Retinal pigment epithelial cell (primary cell): ENCODE measurements around the gene RETREG1.
"Not testable (repeated sequence)": the region's sequence is repeated elsewhere in the genome, so short reads cannot be mapped to it uniquely, and the experiment has no call there.

Experiments used
- DNase-seq: peaks from one replicate; pipeline ENCODE4 v3.0.0-alpha.2; 2010; ENCODE audit warnings: low read depth
- H3K4me3 ChIP-seq: 2 replicates; pipeline ENCODE4 v1.5.1; 2011; ENCODE audit warnings: mild to moderate bottlenecking, low read length, control low read depth, moderate library complexity
- TF ChIP-seq, protein P1 (sequence below): conservative IDR thresholded peaks from 2 replicates; pipeline ENCODE4 v1.5.1; 2011; ENCODE audit warnings: low read depth, low read length, control low read depth, inconsistent platforms

RETREG1 gene

DNA sequence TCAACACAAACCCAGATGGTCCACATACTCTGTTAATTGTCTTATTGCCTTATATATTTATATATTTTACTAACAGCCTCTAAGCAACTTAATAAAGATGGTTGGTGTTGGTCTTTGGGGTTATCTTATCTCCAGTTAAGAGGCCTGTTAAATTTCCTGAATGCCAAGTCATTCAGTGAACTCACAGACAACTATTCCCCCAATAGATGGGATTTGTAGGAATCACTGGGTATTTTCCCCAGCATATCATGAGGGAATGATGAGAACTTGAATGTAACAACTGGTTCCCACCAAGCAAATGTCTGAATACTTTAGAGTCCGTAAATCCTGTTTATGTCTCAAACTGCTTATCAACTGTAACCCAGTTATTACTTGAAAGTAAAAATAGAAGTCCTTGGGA is 42.7 kb upstream of the RETREG1 start:
- H3K4me3 ChIP-seq: no peak overlapping the region
- no peak for DNase-seq
- TF ChIP-seq, protein P1, sequence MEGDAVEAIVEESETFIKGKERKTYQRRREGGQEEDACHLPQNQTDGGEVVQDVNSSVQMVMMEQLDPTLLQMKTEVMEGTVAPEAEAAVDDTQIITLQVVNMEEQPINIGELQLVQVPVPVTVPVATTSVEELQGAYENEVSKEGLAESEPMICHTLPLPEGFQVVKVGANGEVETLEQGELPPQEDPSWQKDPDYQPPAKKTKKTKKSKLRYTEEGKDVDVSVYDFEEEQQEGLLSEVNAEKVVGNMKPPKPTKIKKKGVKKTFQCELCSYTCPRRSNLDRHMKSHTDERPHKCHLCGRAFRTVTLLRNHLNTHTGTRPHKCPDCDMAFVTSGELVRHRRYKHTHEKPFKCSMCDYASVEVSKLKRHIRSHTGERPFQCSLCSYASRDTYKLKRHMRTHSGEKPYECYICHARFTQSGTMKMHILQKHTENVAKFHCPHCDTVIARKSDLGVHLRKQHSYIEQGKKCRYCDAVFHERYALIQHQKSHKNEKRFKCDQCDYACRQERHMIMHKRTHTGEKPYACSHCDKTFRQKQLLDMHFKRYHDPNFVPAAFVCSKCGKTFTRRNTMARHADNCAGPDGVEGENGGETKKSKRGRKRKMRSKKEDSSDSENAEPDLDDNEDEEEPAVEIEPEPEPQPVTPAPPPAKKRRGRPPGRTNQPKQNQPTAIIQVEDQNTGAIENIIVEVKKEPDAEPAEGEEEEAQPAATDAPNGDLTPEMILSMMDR: no peak

DNA sequence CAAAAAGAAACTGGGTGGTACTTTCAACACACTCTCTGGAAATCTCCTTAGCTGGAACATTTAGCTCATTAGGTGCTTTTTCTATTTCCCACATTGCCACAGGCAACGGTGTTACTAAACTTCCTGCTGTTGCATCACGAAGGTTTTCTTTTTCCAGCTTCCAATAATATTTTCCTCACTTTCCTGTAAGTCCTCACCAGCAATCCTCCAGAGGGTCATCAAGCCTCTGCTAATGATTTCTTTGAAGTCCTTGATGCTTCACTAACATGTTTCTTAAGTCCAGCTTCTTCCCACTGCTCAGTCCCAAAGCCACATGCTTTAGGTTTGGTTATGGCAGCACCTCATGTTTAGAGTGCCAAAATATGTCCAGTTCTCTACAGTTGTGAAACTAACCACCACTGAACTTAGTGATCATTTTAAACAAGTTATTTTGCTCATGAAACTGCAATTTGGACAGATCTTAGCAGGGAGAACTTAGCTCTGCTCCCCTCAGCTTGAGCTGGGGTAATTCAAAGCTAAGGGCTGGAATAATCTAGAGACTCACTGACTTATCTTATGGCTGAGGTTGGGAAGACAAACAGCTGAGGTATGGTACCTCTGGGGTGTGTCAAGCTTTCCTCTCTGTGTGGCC is 39.9 kb upstream of the RETREG1 start:
- no peak overlapping the region for H3K4me3 ChIP-seq
- no peak for DNase-seq
- TF ChIP-seq, protein P1: no peak

DNA sequence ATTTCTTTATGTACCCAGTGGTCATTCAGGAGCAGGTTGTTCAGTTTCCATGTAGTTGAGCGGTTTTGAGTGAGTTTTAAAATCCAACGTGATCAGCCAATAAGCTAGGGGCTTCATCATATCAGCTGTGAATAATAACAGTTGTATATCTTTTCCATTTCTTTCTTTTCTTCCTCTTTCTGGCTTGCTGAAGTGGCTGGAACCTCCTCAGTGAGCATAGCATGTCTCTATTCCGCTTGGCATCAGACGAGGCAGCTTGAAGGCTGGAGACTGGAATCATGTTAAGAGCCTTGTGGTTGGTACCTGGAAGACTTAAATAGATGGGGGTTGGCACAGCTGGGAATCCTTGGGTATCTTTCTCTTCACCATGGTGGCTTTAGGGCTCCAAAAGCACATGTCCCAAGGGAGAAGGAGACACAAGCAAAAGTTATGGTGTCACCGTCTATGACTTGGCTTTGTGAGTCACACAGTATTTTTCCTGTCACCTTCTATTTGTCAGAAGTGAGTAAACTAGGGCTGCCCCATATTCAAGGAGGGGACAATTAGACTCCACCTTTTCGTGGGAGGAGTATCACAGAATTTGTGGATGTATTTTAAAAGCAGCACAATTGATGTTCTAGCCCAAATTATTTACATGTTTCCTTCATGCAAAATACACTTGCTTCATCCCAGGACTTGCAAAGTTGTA is 38.0 kb upstream of the RETREG1 start:
- TF ChIP-seq, protein P1: no peak

DNA sequence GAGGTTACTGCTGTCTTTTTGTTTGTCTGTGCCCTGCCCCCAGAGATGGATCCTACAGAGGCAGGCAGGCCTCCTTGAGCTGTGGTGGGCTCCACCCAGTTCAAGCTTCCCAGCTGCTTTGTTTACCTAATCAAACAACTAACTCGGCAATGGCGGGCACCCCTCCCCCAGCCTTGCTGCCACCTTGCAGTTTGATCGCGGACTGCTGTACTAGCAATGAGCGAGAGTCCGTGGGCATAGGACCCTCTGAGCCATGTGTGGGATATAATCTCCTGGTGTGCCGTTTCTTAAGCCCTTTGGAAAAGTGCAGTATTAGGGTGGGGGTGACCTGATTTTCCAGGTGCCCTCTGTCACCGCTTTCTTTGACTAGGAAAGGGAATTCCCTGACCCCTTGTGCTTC is 31.9 kb upstream of the RETREG1 start:
- not testable (repeated sequence) for H3K4me3 ChIP-seq, DNase-seq

More for the DNA sequence above, 38.0 kb upstream of the RETREG1 start:
- no peak overlapping the region for H3K4me3 ChIP-seq
- DNase-seq: no peak

DNA sequence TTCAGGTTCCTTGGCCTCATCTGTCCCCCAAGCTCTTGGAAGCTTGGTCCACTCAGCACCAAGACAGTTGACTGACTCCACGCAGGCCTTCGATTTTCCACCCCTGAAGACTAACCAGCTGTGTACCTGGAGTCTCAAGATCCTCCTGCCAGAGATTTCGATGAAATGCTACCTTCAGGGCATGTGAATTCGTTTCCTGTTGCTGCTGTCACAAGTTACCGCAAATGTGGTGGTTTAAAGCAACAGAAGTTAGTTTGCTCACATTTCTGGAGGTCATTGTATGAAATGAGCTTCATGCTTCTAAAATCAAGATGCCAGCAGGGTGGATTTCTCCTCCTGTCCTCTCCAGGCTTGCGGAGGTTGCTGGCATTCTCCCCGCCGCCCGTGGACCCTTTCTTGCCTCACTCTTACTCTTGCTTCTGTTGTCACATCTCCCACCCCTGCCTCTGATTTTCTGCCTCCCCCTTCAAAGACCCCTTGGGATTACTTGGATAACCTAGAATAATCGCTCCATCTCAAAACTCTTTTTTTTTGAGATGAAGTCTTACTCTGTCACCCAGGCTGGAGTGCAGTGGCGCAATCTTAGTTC is 27.6 kb upstream of the RETREG1 start:
- no peak for DNase-seq
- H3K4me3 ChIP-seq: no peak overlapping the region
- TF ChIP-seq, protein P1: no peak

DNA sequence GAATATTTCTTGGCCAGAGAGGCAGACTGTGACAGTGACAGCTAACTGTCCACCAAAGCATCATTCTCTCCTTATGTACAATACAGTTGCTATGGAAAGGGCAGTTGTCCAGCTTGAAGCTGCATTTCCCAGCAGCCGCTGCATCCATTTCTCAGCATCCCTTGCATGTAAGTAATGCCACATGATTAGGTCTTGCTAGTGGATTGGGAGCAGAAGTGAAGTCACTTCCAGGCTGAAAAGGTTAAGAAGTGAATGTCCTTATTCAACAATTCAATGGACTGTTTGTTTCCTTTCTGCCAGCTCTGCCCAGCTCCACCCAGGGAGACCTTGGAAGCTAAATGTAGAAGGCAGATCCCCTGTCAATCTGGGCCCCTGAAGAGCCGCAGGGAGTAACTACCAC is 26.1 kb upstream of the RETREG1 start:
- H3K4me3 ChIP-seq: no peak overlapping the region
- no peak for DNase-seq
- TF ChIP-seq, protein P1: no peak

DNA sequence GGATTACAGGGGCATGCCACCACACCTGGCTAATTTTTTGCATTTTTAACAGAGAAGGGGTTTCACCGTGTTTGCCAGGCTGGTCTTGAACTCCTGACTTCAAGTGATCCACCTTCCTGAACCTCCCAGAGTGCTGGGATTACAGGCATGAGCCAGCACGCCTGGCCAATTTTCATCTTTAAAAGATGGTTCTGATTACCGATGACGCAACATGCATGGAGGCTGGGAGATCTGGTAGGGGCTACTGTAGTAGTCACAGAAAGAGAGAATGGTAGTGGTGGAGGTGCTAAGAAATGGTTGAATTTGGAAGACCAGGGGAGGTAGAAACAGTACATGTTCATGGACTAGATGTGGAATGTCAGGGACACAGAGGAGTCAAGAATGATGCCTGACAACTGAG is 22.4 kb upstream of the RETREG1 start:
- no peak overlapping the region for H3K4me3 ChIP-seq
- TF ChIP-seq, protein P1: no peak
- DNase-seq: no peak
